Measurements from ENCODE around the gene CDH4.

Gene CDH4

DNA sequence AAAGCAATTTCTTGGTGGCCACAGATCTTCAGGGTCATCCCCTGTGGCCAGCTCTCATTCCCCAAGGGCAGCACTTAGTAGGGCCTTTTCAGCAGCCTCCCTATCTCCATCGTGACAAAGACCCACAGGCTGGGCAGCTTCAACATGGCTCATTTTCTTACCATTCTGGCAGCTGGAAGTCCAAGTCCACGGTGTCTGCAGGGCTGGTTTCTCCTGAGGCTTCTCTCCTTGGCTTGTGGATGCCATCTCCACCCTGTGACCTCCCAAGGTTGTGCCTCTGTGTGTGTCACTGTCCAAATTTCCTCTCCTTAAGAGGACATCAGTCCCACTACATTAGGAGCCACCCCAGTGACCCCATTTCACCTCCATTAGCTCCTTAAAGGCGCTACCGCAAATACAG is 161.7 kb downstream of the CDH4 start:
- no peaks in the 10 kb centered on the region for H4K20me1 ChIP-seq (ENCODE audit: insufficient read depth, low read length)
- no peak overlapping the region for H3K4me3 ChIP-seq (ENCODE audit: low read depth in 1 of 2, low read length in 2 of 2)
- no peaks in the 10 kb centered on the region for H3K27me3 ChIP-seq (ENCODE audit: insufficient read depth, low read length, poor library complexity)
- TF ChIP-seq EZH2 (IDR thresholded peaks at IDR 0.05; ENCODE audit: borderline replicate concordance, low read depth, low read length, severe bottlenecking), result no peak
- TF ChIP-seq, protein P1, sequence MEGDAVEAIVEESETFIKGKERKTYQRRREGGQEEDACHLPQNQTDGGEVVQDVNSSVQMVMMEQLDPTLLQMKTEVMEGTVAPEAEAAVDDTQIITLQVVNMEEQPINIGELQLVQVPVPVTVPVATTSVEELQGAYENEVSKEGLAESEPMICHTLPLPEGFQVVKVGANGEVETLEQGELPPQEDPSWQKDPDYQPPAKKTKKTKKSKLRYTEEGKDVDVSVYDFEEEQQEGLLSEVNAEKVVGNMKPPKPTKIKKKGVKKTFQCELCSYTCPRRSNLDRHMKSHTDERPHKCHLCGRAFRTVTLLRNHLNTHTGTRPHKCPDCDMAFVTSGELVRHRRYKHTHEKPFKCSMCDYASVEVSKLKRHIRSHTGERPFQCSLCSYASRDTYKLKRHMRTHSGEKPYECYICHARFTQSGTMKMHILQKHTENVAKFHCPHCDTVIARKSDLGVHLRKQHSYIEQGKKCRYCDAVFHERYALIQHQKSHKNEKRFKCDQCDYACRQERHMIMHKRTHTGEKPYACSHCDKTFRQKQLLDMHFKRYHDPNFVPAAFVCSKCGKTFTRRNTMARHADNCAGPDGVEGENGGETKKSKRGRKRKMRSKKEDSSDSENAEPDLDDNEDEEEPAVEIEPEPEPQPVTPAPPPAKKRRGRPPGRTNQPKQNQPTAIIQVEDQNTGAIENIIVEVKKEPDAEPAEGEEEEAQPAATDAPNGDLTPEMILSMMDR (IDR thresholded peaks at IDR 0.05; ENCODE audit: borderline replicate concordance, extremely low read depth, low read length, poor library complexity, severe bottlenecking), result no peak
- H3K4me1 ChIP-seq (ENCODE audit: insufficient read depth, low read length), result no peaks in the 10 kb centered on the region
- no peak overlapping the region for H3K4me2 ChIP-seq (ENCODE audit: insufficient read depth, low read length)
- no peaks in the 10 kb centered on the region for H3K36me3 ChIP-seq (ENCODE audit: insufficient read depth, low read length)
- no peaks in the 10 kb centered on the region for H3K79me2 ChIP-seq (ENCODE audit: insufficient read depth, low read length)
- no peaks in the 10 kb centered on the region for H3K9me3 ChIP-seq (ENCODE audit: insufficient read depth, low read length, severe bottlenecking)
- H3K9ac ChIP-seq (ENCODE audit: low read depth, low read length), result no peak overlapping the region
- H2AFZ ChIP-seq (ENCODE audit: low read depth, low read length), result no peak overlapping the region
- no peak for DNase-seq
- no peak overlapping the region for H3K27ac ChIP-seq (ENCODE audit: low read length)
- ATAC-seq (ENCODE audit: insufficient read depth, low read depth), result no peak

- Histone ChIP-seq H3K4me1 (ENCODE audit: insufficient read depth, low read length) (no peaks in the 10 kb centered on the region), H2AFZ (ENCODE audit: low read depth, low read length) (no peak overlapping the region), H4K20me1 (ENCODE audit: insufficient read depth, low read length) (no peaks in the 10 kb centered on the region), H3K4me3 (ENCODE audit: low read depth in 1 of 2, low read length in 2 of 2) (no peak overlapping the region), H3K79me2 (ENCODE audit: insufficient read depth, low read length) (no peaks in the 10 kb centered on the region), H3K36me3 (ENCODE audit: insufficient read depth, low read length) (no peaks in the 10 kb centered on the region), H3K4me2 (ENCODE audit: insufficient read depth, low read length) (no peak overlapping the region), H3K27ac (ENCODE audit: low read length) (no peak overlapping the region), H3K9me3 (ENCODE audit: insufficient read depth, low read length, severe bottlenecking) (no peaks in the 10 kb centered on the region), H3K9ac (ENCODE audit: low read depth, low read length) (no peak overlapping the region), H3K27me3 (ENCODE audit: insufficient read depth, low read length, poor library complexity) (no peaks in the 10 kb centered on the region)
- no peak for ATAC-seq (ENCODE audit: insufficient read depth, low read depth)
- TF ChIP-seq, protein P1 (IDR thresholded peaks at IDR 0.05; ENCODE audit: borderline replicate concordance, extremely low read depth, low read length, poor library complexity, severe bottlenecking), result no peak
- TF ChIP-seq EZH2 (IDR thresholded peaks at IDR 0.05; ENCODE audit: borderline replicate concordance, low read depth, low read length, severe bottlenecking), result no peak
- no peak for DNase-seq
These were observed 162.5 kb downstream of the CDH4 start for GRCh38 chr20:61414455-61414991.

GRCh38 chr20:61416546-61416945 is 164.5 kb downstream of the CDH4 start:
- no peak overlapping the region for H3K9ac ChIP-seq (ENCODE audit: low read depth, low read length)
- H3K4me1 ChIP-seq (ENCODE audit: insufficient read depth, low read length), result no peaks in the 10 kb centered on the region
- H3K27ac ChIP-seq (ENCODE audit: low read length), result no peak overlapping the region
- TF ChIP-seq, protein P1 (IDR thresholded peaks at IDR 0.05; ENCODE audit: borderline replicate concordance, extremely low read depth, low read length, poor library complexity, severe bottlenecking), result no peak
- no peak for TF ChIP-seq EZH2 (IDR thresholded peaks at IDR 0.05; ENCODE audit: borderline replicate concordance, low read depth, low read length, severe bottlenecking)
- no peak overlapping the region for H3K4me2 ChIP-seq (ENCODE audit: insufficient read depth, low read length)
- no peaks in the 10 kb centered on the region for H3K79me2 ChIP-seq (ENCODE audit: insufficient read depth, low read length)
- no peaks in the 10 kb centered on the region for H3K36me3 ChIP-seq (ENCODE audit: insufficient read depth, low read length)
- no peaks in the 10 kb centered on the region for H3K9me3 ChIP-seq (ENCODE audit: insufficient read depth, low read length, severe bottlenecking)
- H3K27me3 ChIP-seq (ENCODE audit: insufficient read depth, low read length, poor library complexity), result no peaks in the 10 kb centered on the region
- ATAC-seq (ENCODE audit: insufficient read depth, low read depth) (no peak), DNase-seq (no peak)
- H4K20me1 ChIP-seq (ENCODE audit: insufficient read depth, low read length), result peaks cover 3% of the 10 kb centered on the region; the same call in 1 of the 2 replicates
- H2AFZ ChIP-seq (ENCODE audit: low read depth, low read length), result no peak overlapping the region
- H3K4me3 ChIP-seq (ENCODE audit: low read depth in 1 of 2, low read length in 2 of 2), result no peak overlapping the region
